ENCODE measurements around the gene TXNDC17. TPM values are rescaled to one million over a fixed set of nuclear protein-coding genes. Genes with fewer than 3 reads are reported as not detected.

The TXNDC17 gene
- total RNA-seq, 2 donors from 2014 or later, result 52.6 to 90.6 TPM

GRCh38 chr17:6668219-6668618 is 27.4 kb downstream of the TXNDC17 start:
- no peak for TF ChIP-seq CTCF (IDR thresholded peaks at IDR 0.05)
- Histone ChIP-seq H3K36me3 (no peaks in the 10 kb centered on the region), H3K4me1 (ENCODE audit: control insufficient read depth in 1 of 2, low read depth in 2 of 2) (no peaks in the 10 kb centered on the region), H3K4me3 (no peak overlapping the region), H3K9me3 (no peaks in the 10 kb centered on the region), H3K27ac (no peak overlapping the region), H3K27me3 (replicated peaks; ENCODE audit: insufficient read depth) (no peaks in the 10 kb centered on the region)
- no peak for DNase-seq (ENCODE audit: low spot score)
- ATAC-seq (ENCODE audit: insufficient number of reproducible peaks, low FRiP score, low read depth), result no peak

GRCh38 chr17:6668727-6669425 is 28.0 kb downstream of the TXNDC17 start:
- Histone ChIP-seq H3K4me3 (no peak overlapping the region), H3K4me1 (ENCODE audit: control insufficient read depth in 1 of 2, low read depth in 2 of 2) (no peaks in the 10 kb centered on the region), H3K9me3 (no peaks in the 10 kb centered on the region), H3K36me3 (no peaks in the 10 kb centered on the region), H3K27ac (no peak overlapping the region), H3K27me3 (replicated peaks; ENCODE audit: insufficient read depth) (no peaks in the 10 kb centered on the region)
- TF ChIP-seq CTCF (IDR thresholded peaks at IDR 0.05), result no peak
- no peak for ATAC-seq (ENCODE audit: insufficient number of reproducible peaks, low FRiP score, low read depth)
- no peak for DNase-seq (ENCODE audit: low spot score)

- Histone ChIP-seq H3K4me1 (ENCODE audit: control insufficient read depth in 1 of 2, low read depth in 2 of 2) (no peaks in the 10 kb centered on the region), H3K9me3 (no peaks in the 10 kb centered on the region), H3K36me3 (no peaks in the 10 kb centered on the region), H3K4me3 (no peak overlapping the region), H3K27ac (no peak overlapping the region), H3K27me3 (replicated peaks; ENCODE audit: insufficient read depth) (no peaks in the 10 kb centered on the region)
- ATAC-seq (ENCODE audit: insufficient number of reproducible peaks, low FRiP score, low read depth), result no peak
- TF ChIP-seq CTCF (IDR thresholded peaks at IDR 0.05), result no peak
- DNase-seq (ENCODE audit: low spot score), result no peak
Measured at GRCh38 chr17:6669479-6670212, 28.8 kb downstream of the TXNDC17 start.

GRCh38 chr17:6670571-6670970 is 29.7 kb downstream of the TXNDC17 start:
- H3K4me3 ChIP-seq, result no peak overlapping the region
- H3K27me3 ChIP-seq (replicated peaks; ENCODE audit: insufficient read depth), result no peaks in the 10 kb centered on the region
- no peak for ATAC-seq (ENCODE audit: insufficient number of reproducible peaks, low FRiP score, low read depth)

More at GRCh38 chr17:6670571-6670970, 29.7 kb downstream of the TXNDC17 start:
- no peak for DNase-seq (ENCODE audit: low spot score)
- H3K36me3 ChIP-seq, result no peaks in the 10 kb centered on the region
- no peak overlapping the region for H3K27ac ChIP-seq
- TF ChIP-seq CTCF (IDR thresholded peaks at IDR 0.05), result no peak
- no peaks in the 10 kb centered on the region for H3K9me3 ChIP-seq
- no peaks in the 10 kb centered on the region for H3K4me1 ChIP-seq (ENCODE audit: control insufficient read depth in 1 of 2, low read depth in 2 of 2)

Measured in thoracic aorta (tissue), 2 donors.